Activated T-cell treated with anti-CD3 and anti-CD28 coated beads, Interleukin-2, amount 50 U/mL, for 48 hours (primary cell): ENCODE data around the gene OR12D3.
"Not testable (repeated sequence)": the region's sequence is repeated elsewhere in the genome, so short reads cannot be mapped to it uniquely, and the experiment has no call there.

ENCODE experiments used
- DNase-seq, 2 experiments: peaks; one replicate each; pipeline ENCODE4 v3.0.0-alpha.2; 2020

The OR12D3 gene, protein sequence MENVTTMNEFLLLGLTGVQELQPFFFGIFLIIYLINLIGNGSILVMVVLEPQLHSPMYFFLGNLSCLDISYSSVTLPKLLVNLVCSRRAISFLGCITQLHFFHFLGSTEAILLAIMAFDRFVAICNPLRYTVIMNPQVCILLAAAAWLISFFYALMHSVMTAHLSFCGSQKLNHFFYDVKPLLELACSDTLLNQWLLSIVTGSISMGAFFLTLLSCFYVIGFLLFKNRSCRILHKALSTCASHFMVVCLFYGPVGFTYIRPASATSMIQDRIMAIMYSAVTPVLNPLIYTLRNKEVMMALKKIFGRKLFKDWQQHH

GRCh38 chr6:29375191-29375590 is at the start of gene OR12D3:
TSS of gene OR12D3 (minus strand) at chr6:29375291. CDS start at chr6:29375287, 4 bp downstream.
- DNase-seq, result no peak

DNA sequence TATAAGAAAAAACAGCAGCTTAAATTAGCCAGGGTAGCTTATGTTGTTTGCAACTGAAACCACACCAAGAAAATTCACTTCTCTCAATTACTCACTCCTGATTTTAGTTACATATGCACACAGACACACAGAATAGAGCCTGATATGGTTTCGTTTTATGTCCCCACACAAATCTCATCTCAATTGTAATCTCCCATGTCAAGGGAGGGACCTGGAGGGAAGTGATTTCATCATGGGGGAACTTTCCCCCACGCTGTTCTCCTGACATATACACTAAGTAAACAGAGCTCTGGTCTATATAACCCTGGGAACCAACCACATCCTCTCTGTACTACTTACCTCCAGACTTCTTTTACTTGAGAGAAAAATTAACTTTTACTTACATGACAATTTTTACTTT is 49.5 kb upstream of the OR12D3 start:
- DNase-seq, result no peak

DNA sequence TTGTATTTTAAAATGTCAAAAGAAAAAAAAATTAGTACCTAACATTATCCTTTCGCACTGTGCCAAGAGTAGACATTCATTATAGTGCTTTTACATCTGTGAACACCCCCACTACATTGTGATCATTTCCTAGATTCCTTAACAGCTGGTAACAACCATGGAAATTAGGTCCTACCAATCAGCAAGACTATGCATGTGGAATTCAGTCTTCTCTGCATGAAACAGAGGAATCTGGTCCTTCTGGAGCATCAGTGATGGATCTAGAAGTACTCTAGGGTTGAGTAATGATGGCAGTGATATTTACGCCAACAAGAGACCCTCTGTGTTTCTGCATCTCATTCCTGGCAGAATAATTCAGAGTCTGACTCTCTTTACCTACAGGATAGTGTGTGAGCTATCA is 49.1 kb upstream of the OR12D3 start:
- no peak for DNase-seq

- no peak for DNase-seq
These were observed 44.4 kb upstream of the OR12D3 start for GRCh38 chr6:29419516-29419915.

DNA sequence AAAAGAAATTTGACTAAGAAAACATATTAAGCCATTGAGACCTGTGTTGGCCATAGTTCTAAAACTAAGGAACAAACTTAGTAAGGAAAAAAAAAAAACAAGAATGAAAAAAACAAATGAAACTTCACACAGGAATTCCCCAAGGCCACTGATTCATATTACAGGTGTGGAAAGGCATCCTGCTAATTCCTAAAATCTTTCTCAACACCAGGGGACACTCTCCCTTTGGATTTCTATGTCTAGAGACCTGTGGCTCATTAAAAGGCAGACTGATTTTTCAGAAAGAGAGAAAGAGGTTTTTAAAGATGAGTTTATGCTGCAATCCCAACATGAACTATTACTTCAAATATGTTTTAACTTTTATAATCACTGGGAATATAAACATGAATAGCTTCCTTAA is 39.5 kb upstream of the OR12D3 start, which contains the start of gene OR12D1:
TSS of gene OR12D1 (plus strand) at position 341 of the 400 bp plus-strand sequence.
- no peak for DNase-seq

DNA sequence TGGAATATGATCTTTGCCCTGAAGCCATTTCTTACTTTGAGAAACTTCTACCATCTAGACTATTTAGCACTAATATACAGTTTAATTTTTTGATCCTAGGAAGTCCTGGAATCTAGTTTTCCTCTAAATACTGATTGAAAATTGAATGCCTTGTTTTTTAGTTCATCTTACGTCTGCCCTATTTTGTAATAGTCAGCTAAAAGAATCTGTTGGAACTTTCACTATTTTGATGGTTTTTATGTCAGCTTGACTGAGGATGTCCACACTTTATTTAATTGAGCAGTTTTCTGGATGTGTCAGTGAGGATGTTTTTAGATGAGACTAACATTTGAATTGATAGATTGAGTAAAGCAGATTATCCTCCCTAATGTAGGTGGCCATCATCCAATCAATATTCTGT is 28.7 kb upstream of the OR12D3 start:
- no peak for DNase-seq

DNA sequence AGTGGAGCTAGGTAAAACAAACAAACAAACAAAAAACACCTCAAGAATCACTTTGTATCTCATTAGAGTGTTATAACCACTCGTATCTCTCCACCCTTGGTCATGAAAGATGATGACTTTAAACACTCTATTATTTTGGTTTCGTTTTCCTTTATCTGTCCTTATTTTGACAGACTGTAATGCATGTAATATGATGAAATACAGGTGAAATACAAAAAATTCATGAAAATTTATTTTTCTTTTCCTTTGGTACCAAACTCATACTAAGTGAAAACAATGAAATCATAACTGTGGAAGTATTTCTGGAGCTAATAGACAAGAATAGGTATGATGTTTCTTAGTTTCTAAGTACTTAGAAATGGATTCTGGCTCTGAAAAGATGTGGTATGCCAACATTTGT is 24.4 kb upstream of the OR12D3 start:
- no peak for DNase-seq

GRCh38 chr6:29395331-29395730 is 20.2 kb upstream of the OR12D3 start, which contains the start of gene OR12D2:
TSS of gene OR12D2 (plus strand) at chr6:29395631. CDS start at chr6:29396700, 1,069 bp downstream.
- DNase-seq, result no peak

DNA sequence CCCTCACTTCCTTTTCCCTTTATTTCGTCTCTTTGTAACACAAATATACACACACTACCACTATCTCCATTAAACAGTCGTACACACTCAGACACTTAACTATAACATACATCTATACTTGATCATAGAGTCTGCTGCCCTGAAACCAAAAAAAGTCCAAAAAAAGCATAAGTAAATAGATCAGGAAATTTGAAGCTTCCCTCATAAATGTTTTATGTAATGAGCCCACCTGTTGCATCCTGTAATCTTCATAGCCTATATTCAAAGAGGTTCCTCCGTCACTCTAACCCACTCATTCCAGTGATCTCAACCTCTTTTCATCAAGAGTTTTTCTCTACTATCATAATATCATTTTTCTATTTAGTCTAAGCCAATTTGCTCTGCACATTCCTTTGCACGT is 13.4 kb upstream of the OR12D3 start:
- no peak for DNase-seq

- no peak for DNase-seq
These were observed 912 bp upstream of the OR12D3 start for GRCh38 chr6:29376003-29376402.

DNA sequence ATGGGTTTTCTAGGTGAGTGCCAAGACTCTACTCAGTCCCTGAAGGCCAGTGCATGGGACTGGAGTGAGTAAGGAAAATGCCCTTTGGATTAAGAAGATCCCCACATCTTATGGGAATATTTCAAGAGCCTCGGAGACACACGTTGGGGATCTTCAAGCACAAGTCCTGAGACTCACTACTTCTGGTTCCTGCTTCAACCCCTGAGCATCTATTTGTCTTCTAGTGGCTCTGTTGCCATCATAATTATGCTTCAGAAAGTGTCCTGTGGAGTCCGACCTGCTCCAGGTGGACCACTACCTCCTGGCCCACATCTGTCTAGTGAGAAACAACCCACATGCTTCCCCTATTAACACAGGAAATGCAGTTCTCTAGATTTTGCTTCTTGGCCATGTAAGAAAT is 6.3 kb downstream of the OR12D3 start, which contains the start of gene OR5V1:
TSS of gene OR5V1 (minus strand) at position 101 of the 400 bp plus-strand sequence. CDS start 12,670 bp downstream, outside the sequence.
- DNase-seq, result no peak

GRCh38 chr6:29355603-29356002 is 19.5 kb downstream of the OR12D3 start:
- no peak for DNase-seq

DNA sequence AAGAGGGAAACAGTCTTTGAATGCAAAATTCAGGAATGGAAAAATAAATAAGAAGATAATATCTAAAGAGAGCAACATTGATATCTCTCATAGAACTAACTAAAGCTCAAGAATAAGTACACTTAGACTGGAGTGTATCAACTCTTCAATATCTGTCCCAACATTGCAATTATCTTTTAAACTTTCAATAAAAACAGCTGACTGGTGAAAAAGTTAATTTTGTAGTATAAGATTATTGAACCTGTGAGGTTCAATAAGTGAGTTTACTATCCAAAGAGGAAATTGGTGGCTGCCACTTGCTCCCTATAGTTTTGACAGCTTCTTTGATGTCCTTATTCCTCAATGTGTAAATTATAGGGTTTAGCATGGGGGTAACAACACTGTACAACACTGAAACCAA is 20.1 kb downstream of the OR12D3 start:
- DNase-seq, result no peak

- not testable (repeated sequence) for DNase-seq
These were observed 25.7 kb downstream of the OR12D3 start for GRCh38 chr6:29349348-29349747.

DNA sequence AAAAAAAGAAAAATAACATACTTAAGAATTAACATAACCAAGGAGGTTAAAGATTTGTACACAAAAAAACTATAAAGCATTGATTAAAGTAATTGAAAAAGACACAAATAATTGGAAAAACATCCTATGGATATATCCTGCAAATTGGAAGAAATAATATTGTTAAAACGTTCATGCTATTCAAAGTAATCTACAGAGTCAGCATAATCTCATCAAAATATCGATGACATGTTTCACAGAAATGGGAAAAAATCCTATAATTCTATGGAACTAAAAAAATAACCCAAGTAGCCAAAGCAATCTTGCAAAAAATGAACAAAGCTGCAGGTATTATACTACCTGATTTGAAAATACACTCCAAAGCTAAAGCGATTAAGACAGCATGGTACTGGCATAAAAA is 29.7 kb downstream of the OR12D3 start:
- DNase-seq, result no peak

- no peak for DNase-seq
These were observed 38.8 kb downstream of the OR12D3 start for GRCh38 chr6:29336269-29336668.

GRCh38 chr6:29332676-29333075 is 42.4 kb downstream of the OR12D3 start:
- DNase-seq, result no peak

GRCh38 chr6:29325777-29326176 is 49.3 kb downstream of the OR12D3 start:
- no peak for DNase-seq
